ENCODE measurements around the gene ENSA. TPM values are rescaled to one million over a fixed set of nuclear protein-coding genes. Genes with fewer than 3 reads are reported as not detected.
"Not testable (repeated sequence)": the region's sequence is repeated elsewhere in the genome, so short reads cannot be mapped to it uniquely, and the experiment has no call there.

Gene ENSA
- total and polyA plus RNA-seq, 2 of the 4 experiments (the other 2 are of a cell fraction): 53.2 to 96.5 TPM

GRCh38 chr1:150598346-150598745 is 31.1 kb downstream of the ENSA start:
- H4K91ac ChIP-seq (ENCODE audit: insufficient read depth, low read depth, low read length); H2BK15ac ChIP-seq (ENCODE audit: low read depth, low read length); H3K18ac ChIP-seq (ENCODE audit: low read depth, low read length); H3K9me1 ChIP-seq (ENCODE audit: insufficient read depth, low read length); H3K36me3 ChIP-seq (ENCODE audit: control insufficient read depth, insufficient read depth, low read length); in situ Hi-C loops (cut with MboI; ENCODE audit: low sequenced_read_pairs); H3K4me1 ChIP-seq (ENCODE audit: control insufficient read depth, insufficient read depth, low read length); H4K20me1 ChIP-seq (ENCODE audit: insufficient read depth, low read length); H3K56ac ChIP-seq (ENCODE audit: extremely low read depth, insufficient read depth, low read length); H3K27ac ChIP-seq (ENCODE audit: insufficient read depth, low read length); H3K4ac ChIP-seq (ENCODE audit: low read depth, low read length); intact Hi-C loops (cut with micrococcal nuclease); H2BK120ac ChIP-seq (ENCODE audit: low read depth, low read length); ATAC-seq (ENCODE audit: low read depth); H2AK9ac ChIP-seq (replicated peaks; ENCODE audit: low read depth, low read length, poor library complexity); H4K8ac ChIP-seq (ENCODE audit: low read depth in 2 of 2, low read length in 2 of 2); BruUV-seq (replicated peaks); H3K27me3 ChIP-seq (ENCODE audit: control insufficient read depth, insufficient read depth, low read length); H2BK5ac ChIP-seq (ENCODE audit: low read depth, low read length, poor library complexity, severe bottlenecking); DNase-seq; H2AFZ ChIP-seq (replicated peaks; ENCODE audit: low read length, poor library complexity); H3K23ac ChIP-seq (ENCODE audit: low read depth, low read length); H4K5ac ChIP-seq (ENCODE audit: low read depth, low read length); H2AK5ac ChIP-seq (ENCODE audit: low read depth, low read length); H3K14ac ChIP-seq (replicated peaks; ENCODE audit: low read depth, low read length); H3K4me2 ChIP-seq (ENCODE audit: low read depth, low read length); H3K9me3 ChIP-seq (ENCODE audit: control insufficient read depth, insufficient read depth, low read length); H3K4me3 ChIP-seq (ENCODE audit: insufficient read depth, low read depth, low read length); H3K9ac ChIP-seq (ENCODE audit: low read depth, low read length); H2BK20ac ChIP-seq (ENCODE audit: low read depth, low read length); dilution Hi-C loops (cut with HindIII; ENCODE audit: low sequenced_read_pairs, unreplicated experiment): not testable (repeated sequence)
- peaks cover 3 to 19% of the 10 kb centered on the region in 2 experiments for H3K79me1 ChIP-seq (ENCODE audit: low read depth in 1 of 2, low read length in 2 of 2)
- POLR2A ChIA-PET (ENCODE audit: unreplicated experiment): interaction anchor here (0.6 kb wide), 1 partner anchor 370 kb away, joined by 3 read pairs; no protein-coding TSS in a partner anchor
- no CpG with 5 or more reads among the region's 4 CpGs for WGBS, 2 experiments (ENCODE audit: extremely low coverage in 2 of 2, insufficient read length in 1 of 2)
- CTCF ChIA-PET: interaction anchor here (1.1 kb wide), 1 partner anchor 18 kb away, joined by 5 read pairs; no protein-coding TSS in a partner anchor
